ENCODE data around the gene ADGRB2. TPM values are rescaled to one million over a fixed set of nuclear protein-coding genes. Genes with fewer than 3 reads are reported as not detected.

The ADGRB2 gene
- total RNA-seq, 2 experiments from 2014 or later = 0.54 to 0.56 TPM

- TF ChIP-seq CTCF (IDR thresholded peaks at IDR 0.05) = no peak
- Mint-ChIP-seq H3K27me3 (no peaks in the 10 kb centered on the region), H3K4me1 (ENCODE audit: low read depth) (peaks cover 9% of the 10 kb centered on the region), H3K36me3 (ENCODE audit: low read depth) (no peaks in the 10 kb centered on the region), H3K9me3 (no peaks in the 10 kb centered on the region), H3K27ac (no peak overlapping the region), H3K4me3 (peak overlapping the region; percentile 30)
- ChIA-PET POLR2A (no interaction called here), CTCF (interaction anchor here (0.7 to 4.6 kb wide), 2 partner anchors 9 to 13 kb away, joined by 3 to 31 read pairs; no protein-coding TSS in a partner anchor)
- DNase-seq = no peak
- intact Hi-C loops (cut with micrococcal nuclease) = no loop called here
- ATAC-seq = no peak
Measured at GRCh38 chr1:31802190-31803150, 38.3 kb upstream of the ADGRB2 start.

- TF ChIP-seq CTCF (IDR thresholded peaks at IDR 0.05) = no peak
- no peaks in the 10 kb centered on the region for H3K9me3 Mint-ChIP-seq
- POLR2A ChIA-PET = interaction anchor here (3.7 kb wide), 1 partner anchor 13 kb away, joined by 17 read pairs; no protein-coding TSS in a partner anchor
- H3K36me3 Mint-ChIP-seq (ENCODE audit: low read depth) = no peaks in the 10 kb centered on the region
- DNase-seq = no peak
- H3K27ac Mint-ChIP-seq = no peak overlapping the region
- no peak overlapping the region for H3K4me3 Mint-ChIP-seq
- ATAC-seq = no peak
- no peaks in the 10 kb centered on the region for H3K27me3 Mint-ChIP-seq
- intact Hi-C loops (cut with micrococcal nuclease) = no loop called here
- peaks cover 9% of the 10 kb centered on the region for H3K4me1 Mint-ChIP-seq (ENCODE audit: low read depth)
- CTCF ChIA-PET = interaction anchor here (0.7 to 1.2 kb wide), 2 partner anchors 10 to 85 kb away, joined by 3 read pairs; no protein-coding TSS in a partner anchor
Measured at GRCh38 chr1:31801458-31801857, 37.3 kb upstream of the ADGRB2 start.

GRCh38 chr1:31800674-31800967 is 36.5 kb upstream of the ADGRB2 start:
- TF ChIP-seq CTCF (IDR thresholded peaks at IDR 0.05) = no peak
- no peaks in the 10 kb centered on the region for H3K36me3 Mint-ChIP-seq (ENCODE audit: low read depth)
- H3K4me1 Mint-ChIP-seq (ENCODE audit: low read depth) = peaks cover 9% of the 10 kb centered on the region
- no peak overlapping the region for H3K27ac Mint-ChIP-seq
- DNase-seq (no peak), ATAC-seq (no peak)
- POLR2A ChIA-PET = interaction anchor here (3.7 kb wide), 1 partner anchor 12 kb away, joined by 17 read pairs; no protein-coding TSS in a partner anchor
- H3K27me3 Mint-ChIP-seq = no peaks in the 10 kb centered on the region
- H3K9me3 Mint-ChIP-seq = no peaks in the 10 kb centered on the region
- no peak overlapping the region for H3K4me3 Mint-ChIP-seq
- CTCF ChIA-PET = interaction anchor here (1.2 to 2.1 kb wide), 3 partner anchors 12 to 84 kb away, joined by 3 to 6 read pairs (median 5); partner anchors contain the start of gene SPOCD1
- intact Hi-C loops (cut with micrococcal nuclease) = no loop called here

GRCh38 chr1:31799895-31800673 is 35.9 kb upstream of the ADGRB2 start:
- intact Hi-C loops (cut with micrococcal nuclease) = no loop called here
- Mint-ChIP-seq H3K4me1 (ENCODE audit: low read depth) (peaks cover 9% of the 10 kb centered on the region), H3K27ac (no peak overlapping the region), H3K27me3 (no peaks in the 10 kb centered on the region), H3K36me3 (ENCODE audit: low read depth) (no peaks in the 10 kb centered on the region), H3K9me3 (no peaks in the 10 kb centered on the region), H3K4me3 (no peak overlapping the region)
- POLR2A ChIA-PET = interaction anchor here (3.7 kb wide), 1 partner anchor 11 kb away, joined by 17 read pairs; no protein-coding TSS in a partner anchor
- ATAC-seq (no peak), DNase-seq (no peak)
- TF ChIP-seq CTCF (IDR thresholded peaks at IDR 0.05) = no peak
- CTCF ChIA-PET = interaction anchor here (1.0 to 2.1 kb wide), 4 partner anchors 10 to 84 kb away, joined by 3 to 6 read pairs (median 4); partner anchors contain the start of gene SPOCD1
